ENCODE results near the gene C11orf68. TPM values are rescaled to one million over a fixed set of nuclear protein-coding genes. Genes with fewer than 3 reads are reported as not detected.

C11orf68 gene
- total RNA-seq, 2 experiments from 2014 or later, result 10.7 to 28.1 TPM

GRCh38 chr11:65880027-65880426, 38.8 kb downstream of the C11orf68 start:
- intact Hi-C loops (cut with micrococcal nuclease; ENCODE audit: unreplicated experiment), result no loop called here
- no peak overlapping the region for H3K4me3 ChIP-seq (ENCODE audit: low read depth, low read length, poor library complexity, severe bottlenecking)
- no TSS peak for BruUV-seq (replicated peaks)
- TF ChIP-seq EZH2phosphoT487 (IDR thresholded peaks at IDR 0.05; ENCODE audit: borderline replicate concordance, low read depth, low read length), result no peak
- TF ChIP-seq, protein P1, sequence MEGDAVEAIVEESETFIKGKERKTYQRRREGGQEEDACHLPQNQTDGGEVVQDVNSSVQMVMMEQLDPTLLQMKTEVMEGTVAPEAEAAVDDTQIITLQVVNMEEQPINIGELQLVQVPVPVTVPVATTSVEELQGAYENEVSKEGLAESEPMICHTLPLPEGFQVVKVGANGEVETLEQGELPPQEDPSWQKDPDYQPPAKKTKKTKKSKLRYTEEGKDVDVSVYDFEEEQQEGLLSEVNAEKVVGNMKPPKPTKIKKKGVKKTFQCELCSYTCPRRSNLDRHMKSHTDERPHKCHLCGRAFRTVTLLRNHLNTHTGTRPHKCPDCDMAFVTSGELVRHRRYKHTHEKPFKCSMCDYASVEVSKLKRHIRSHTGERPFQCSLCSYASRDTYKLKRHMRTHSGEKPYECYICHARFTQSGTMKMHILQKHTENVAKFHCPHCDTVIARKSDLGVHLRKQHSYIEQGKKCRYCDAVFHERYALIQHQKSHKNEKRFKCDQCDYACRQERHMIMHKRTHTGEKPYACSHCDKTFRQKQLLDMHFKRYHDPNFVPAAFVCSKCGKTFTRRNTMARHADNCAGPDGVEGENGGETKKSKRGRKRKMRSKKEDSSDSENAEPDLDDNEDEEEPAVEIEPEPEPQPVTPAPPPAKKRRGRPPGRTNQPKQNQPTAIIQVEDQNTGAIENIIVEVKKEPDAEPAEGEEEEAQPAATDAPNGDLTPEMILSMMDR (conservative IDR thresholded peaks at IDR 0.05; ENCODE audit: low read length), result no peak
- no peaks in the 10 kb centered on the region for H4K20me1 ChIP-seq (ENCODE audit: insufficient read depth, low read length)
- CTCF ChIA-PET (ENCODE audit: unreplicated experiment), result no interaction called here
- H3K4me1 ChIP-seq (ENCODE audit: insufficient read depth, low read length, poor library complexity, severe bottlenecking), result peaks cover 10% of the 10 kb centered on the region
- H3K9me2 ChIP-seq (ENCODE audit: insufficient read depth, low read length), result no peaks in the 10 kb centered on the region
- no peak overlapping the region for H2AFZ ChIP-seq (ENCODE audit: low read length)
- H3K4me2 ChIP-seq (ENCODE audit: low read length), result no peak overlapping the region
- no peak overlapping the region for H3K27ac ChIP-seq (ENCODE audit: low read depth, low read length, poor library complexity, severe bottlenecking)
- H3K36me3 ChIP-seq (ENCODE audit: insufficient read depth, low read length), result peaks cover 32% of the 10 kb centered on the region
- no peaks in the 10 kb centered on the region for H3K9me3 ChIP-seq (ENCODE audit: low read length)
- no peak for DNase-seq (ENCODE audit: low spot score)
- POLR2A ChIA-PET, result no interaction called here
- no peaks in the 10 kb centered on the region for H3K79me2 ChIP-seq (ENCODE audit: insufficient read depth, low read depth, low read length)

DNA sequence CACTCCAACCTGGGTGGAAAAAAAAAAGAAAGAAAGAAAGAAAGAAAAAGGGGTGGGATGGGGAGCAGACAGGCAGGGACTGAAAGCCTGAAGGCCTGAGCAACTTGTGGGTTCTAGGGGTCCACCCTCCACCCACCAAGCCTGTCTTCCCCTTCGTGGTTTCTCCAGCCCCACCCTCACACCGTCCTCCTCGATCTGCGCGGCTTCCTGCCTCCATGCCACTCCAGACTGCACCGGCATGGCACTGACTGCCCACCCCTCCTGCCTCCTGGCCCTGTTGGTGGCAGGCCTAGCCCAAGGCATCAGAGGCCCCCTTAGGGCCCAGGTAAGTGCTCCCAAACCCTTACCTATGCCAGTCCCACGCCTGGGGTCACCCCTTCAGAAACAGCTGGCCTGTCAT, 39.2 kb downstream of the C11orf68 start, which contains the start of gene CTSW:
Gene CTSW, plus strand, starts transcription at position 221 of the 400 bp plus-strand sequence. Its CDS starts 18 bp downstream, at position 239.
- intact Hi-C loops (cut with micrococcal nuclease; ENCODE audit: unreplicated experiment), result no loop called here
- TF ChIP-seq, protein P1 (conservative IDR thresholded peaks at IDR 0.05; ENCODE audit: low read length), result no peak
- no peak for TF ChIP-seq EZH2phosphoT487 (IDR thresholded peaks at IDR 0.05; ENCODE audit: borderline replicate concordance, low read depth, low read length)
- BruUV-seq (replicated peaks), result no TSS peak
- no peak within 1 kb of the TSS for H2AFZ ChIP-seq (ENCODE audit: low read length)
- peaks cover 29% of the 10 kb centered on the region for H3K36me3 ChIP-seq (ENCODE audit: insufficient read depth, low read length)
- POLR2A ChIA-PET, result interaction anchor here (0.6 kb wide), 1 partner anchor 67 kb away, joined by 3 read pairs; no protein-coding TSS in a partner anchor
- H3K4me2 ChIP-seq (ENCODE audit: low read length), result no peak within 1 kb of the TSS
- H3K4me1 ChIP-seq (ENCODE audit: insufficient read depth, low read length, poor library complexity, severe bottlenecking), result peaks cover 6% of the 10 kb centered on the region
- DNase-seq (ENCODE audit: low spot score), result no peak
- no peaks in the 10 kb centered on the region for H4K20me1 ChIP-seq (ENCODE audit: insufficient read depth, low read length)
- H3K27ac ChIP-seq (ENCODE audit: low read depth, low read length, poor library complexity, severe bottlenecking), result no peak within 1 kb of the TSS
- no peaks in the 10 kb centered on the region for H3K79me2 ChIP-seq (ENCODE audit: insufficient read depth, low read depth, low read length)
- CTCF ChIA-PET (ENCODE audit: unreplicated experiment), result no interaction called here
- H3K4me3 ChIP-seq (ENCODE audit: low read depth, low read length, poor library complexity, severe bottlenecking), result no peak within 1 kb of the TSS
- H3K9me2 ChIP-seq (ENCODE audit: insufficient read depth, low read length), result no peaks in the 10 kb centered on the region
- no peaks in the 10 kb centered on the region for H3K9me3 ChIP-seq (ENCODE audit: low read length)
